ENCODE data around the gene GGA3. TPM values are rescaled to one million over a fixed set of nuclear protein-coding genes. Genes with fewer than 3 reads are reported as not detected.

Gene GGA3
- total and polyA plus RNA-seq, 2 experiments from 2014 or later: 22.5 to 54.3 TPM

- no peak for TF ChIP-seq ZNF462 (CRISPR knock-in tag; IDR thresholded peaks at IDR 0.05)
These were observed 9.2 kb downstream of the GGA3 start (continued) for GRCh38 chr17:75252039-75252816.

DNA sequence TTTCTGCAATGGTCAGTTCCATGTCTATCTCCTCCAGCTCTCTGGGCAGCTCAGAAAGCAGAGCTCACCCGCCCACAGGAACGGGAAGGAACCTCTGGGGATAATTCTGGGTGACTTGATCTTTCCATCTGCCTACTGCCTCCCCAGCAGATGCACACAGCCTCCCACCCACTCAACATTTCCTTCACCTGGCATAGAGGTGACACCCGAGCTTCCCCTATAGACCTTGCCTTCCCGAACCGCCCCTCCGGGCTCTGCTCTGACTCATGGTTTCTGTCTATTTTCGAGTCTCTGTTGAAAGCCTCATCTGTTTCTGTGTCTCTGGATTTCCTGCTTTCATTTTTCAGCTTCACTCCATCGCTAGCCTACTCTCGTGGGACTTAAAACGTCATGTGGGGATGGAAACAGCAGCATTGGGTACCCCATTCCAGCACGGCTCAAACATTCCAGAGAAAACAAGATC lies 11.4 kb downstream of the GGA3 start:
- H4K20me1 ChIP-seq (replicated peaks; ENCODE audit: insufficient read depth): no peaks in the 10 kb centered on the region; the same call in 1 of the 2 replicates
- no peaks in the 10 kb centered on the region for H3K9me2 ChIP-seq (ENCODE audit: insufficient read depth)
- H3K4me3 ChIP-seq: no peak overlapping the region
- H3K27me3 ChIP-seq (ENCODE audit: insufficient read depth): no peaks in the 10 kb centered on the region
- Mint-ChIP-seq H3K9me3 (no peaks in the 10 kb centered on the region; the same call in 2 of the 3 replicates), H3K4me1 (peaks cover 45% of the 10 kb centered on the region), H3K4me3 (no peak overlapping the region), H3K27ac (peak overlapping the region; percentile 6), H3K36me3 (ENCODE audit: low read depth) (peaks cover 15% of the 10 kb centered on the region), H3K27me3 (ENCODE audit: insufficient read depth, low read depth, poor library complexity) (peaks cover 7% of the 10 kb centered on the region)
- ATAC-seq: peak; percentile 36
- no peak for DNase-seq (ENCODE audit: low spot score)
- peaks cover 18% of the 10 kb centered on the region; the same call in 1 of the 2 replicates for H3F3A ChIP-seq (replicated peaks; ENCODE audit: low read depth)
- H3K79me2 ChIP-seq (replicated peaks; ENCODE audit: insufficient read depth): peaks cover 71% of the 10 kb centered on the region
- no peak overlapping the region for H2AFZ ChIP-seq
- peaks cover 5% of the 10 kb centered on the region; the same call in 1 of the 2 replicates for H3K36me3 ChIP-seq (ENCODE audit: insufficient read depth)
- TF ChIP-seq ZNF462 (CRISPR knock-in tag; IDR thresholded peaks at IDR 0.05) (no peak), ZNF114 (CRISPR knock-in tag; IDR thresholded peaks at IDR 0.05) (no peak)
- H3K4me1 ChIP-seq (ENCODE audit: insufficient read depth): peaks cover 20% of the 10 kb centered on the region
- peak overlapping the region; percentile 35; the same call in 1 of the 2 replicates for H3K27ac ChIP-seq (ENCODE audit: low read depth)
- no peak overlapping the region; the same call in 1 of the 2 replicates for H3K4me2 ChIP-seq

Data from GM23338 (cell line).